Astrocyte of the spinal cord (primary cell): ENCODE results near the gene BMPR1B.

Experiments used
- DNase-seq: peaks from one replicate; pipeline ENCODE4 v3.0.0; 2011; ENCODE audit warnings: low read depth, low spot score
- H3K4me3 ChIP-seq: 2 replicates; pipeline ENCODE4 v1.5.1; 2011; ENCODE audit warnings: low read depth, mild to moderate bottlenecking, low read length, moderate library complexity
- in situ Hi-C: cut with HindIII; loops from 2 replicates; pipeline ENCODE4 v1.10.0; 2017; ENCODE audit warnings: low sequenced_read_pairs
- TF ChIP-seq, protein P1 (sequence below): IDR thresholded peaks from 2 replicates; pipeline ENCODE4 v1.5.1; 2012; ENCODE audit warnings: low read depth, mild to moderate bottlenecking, low read length, inconsistent platforms

The BMPR1B gene

DNA sequence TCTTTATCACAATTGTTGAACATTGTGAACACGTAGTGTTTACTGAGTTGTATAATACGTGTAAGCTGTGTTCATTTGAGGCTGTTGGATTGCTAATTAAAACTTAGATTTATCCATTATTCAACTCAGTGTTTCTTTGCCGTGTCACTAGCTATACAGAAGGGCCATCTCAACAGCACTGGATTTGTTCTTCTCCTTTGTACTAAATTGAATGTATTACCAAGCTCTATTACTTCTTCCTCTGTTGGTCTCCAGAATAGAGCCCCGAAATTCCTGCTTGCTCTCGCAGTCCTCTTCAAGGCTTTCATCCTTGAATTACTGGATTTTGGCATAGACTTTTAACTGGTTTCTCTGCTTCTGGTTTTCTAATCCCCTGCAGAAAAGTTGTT is 182.8 kb downstream of the BMPR1B start:
- no peak overlapping the region for H3K4me3 ChIP-seq
- DNase-seq, result no peak
- TF ChIP-seq, protein P1, sequence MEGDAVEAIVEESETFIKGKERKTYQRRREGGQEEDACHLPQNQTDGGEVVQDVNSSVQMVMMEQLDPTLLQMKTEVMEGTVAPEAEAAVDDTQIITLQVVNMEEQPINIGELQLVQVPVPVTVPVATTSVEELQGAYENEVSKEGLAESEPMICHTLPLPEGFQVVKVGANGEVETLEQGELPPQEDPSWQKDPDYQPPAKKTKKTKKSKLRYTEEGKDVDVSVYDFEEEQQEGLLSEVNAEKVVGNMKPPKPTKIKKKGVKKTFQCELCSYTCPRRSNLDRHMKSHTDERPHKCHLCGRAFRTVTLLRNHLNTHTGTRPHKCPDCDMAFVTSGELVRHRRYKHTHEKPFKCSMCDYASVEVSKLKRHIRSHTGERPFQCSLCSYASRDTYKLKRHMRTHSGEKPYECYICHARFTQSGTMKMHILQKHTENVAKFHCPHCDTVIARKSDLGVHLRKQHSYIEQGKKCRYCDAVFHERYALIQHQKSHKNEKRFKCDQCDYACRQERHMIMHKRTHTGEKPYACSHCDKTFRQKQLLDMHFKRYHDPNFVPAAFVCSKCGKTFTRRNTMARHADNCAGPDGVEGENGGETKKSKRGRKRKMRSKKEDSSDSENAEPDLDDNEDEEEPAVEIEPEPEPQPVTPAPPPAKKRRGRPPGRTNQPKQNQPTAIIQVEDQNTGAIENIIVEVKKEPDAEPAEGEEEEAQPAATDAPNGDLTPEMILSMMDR, result no peak
- in situ Hi-C loops, result no loop called here

DNA sequence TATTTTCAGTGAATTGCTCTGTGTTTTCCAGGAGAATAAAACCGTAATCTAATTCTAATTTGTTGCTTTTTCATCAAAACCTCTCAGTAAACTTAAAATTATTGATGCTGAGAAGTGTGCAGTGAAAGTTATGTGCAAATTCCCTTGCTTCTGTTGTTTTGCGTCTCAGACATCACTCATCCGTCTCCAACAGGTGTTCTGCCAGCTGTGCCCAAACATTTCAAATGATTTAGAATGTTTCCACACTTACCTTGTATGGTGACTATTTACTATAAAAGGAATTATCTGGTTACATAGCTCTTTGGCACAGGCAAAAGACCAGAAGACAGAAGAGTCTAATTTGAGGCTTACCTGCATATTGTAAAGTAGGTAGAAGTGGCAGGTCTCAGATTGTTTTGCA is 184.0 kb downstream of the BMPR1B start:
- in situ Hi-C loops, result no loop called here
- TF ChIP-seq, protein P1, result no peak
- no peak overlapping the region for H3K4me3 ChIP-seq
- no peak for DNase-seq

DNA sequence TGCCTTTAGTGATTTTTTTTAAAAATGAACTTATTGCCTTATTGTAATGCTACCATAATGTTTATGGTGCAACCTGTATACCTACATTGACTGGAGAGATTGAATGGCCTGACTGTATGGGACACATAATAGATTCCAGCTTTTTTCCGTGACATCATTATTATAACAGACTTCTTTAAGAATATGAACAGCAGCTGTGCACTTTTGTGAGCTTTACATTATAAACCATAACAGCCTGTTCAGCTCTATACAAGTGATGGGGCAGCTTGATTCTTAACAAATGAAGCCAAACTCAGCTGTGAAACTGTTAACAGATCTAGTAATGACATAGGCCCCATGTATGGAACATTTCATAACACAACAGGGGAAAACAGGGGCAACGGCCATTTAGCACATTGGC is 187.0 kb downstream of the BMPR1B start:
- TF ChIP-seq, protein P1, result no peak
- H3K4me3 ChIP-seq, result no peak overlapping the region
- no peak for DNase-seq
- in situ Hi-C loops, result no loop called here

DNA sequence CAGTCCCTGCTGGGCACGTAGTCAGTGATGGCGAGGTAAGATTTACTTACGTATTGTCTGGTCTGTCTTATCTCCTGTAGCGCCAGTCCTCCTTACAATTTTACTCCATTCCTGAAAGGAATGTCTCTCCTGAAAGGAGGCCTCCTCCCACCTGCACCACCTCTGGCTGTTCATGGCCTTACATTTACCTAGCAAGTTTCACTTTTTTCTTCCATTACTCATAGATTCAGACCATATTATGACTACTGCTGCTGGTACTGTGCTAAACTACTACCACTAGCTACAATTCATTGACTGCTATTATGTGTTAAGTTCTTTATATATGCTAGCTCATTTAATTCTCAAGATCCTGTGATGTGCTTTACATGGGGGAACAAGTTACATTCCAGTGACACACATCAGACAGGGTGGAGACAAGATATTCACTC is 189.9 kb downstream of the BMPR1B start:
- DNase-seq, result no peak
- in situ Hi-C loops, result no loop called here
- TF ChIP-seq, protein P1, result no peak
- no peak overlapping the region for H3K4me3 ChIP-seq

DNA sequence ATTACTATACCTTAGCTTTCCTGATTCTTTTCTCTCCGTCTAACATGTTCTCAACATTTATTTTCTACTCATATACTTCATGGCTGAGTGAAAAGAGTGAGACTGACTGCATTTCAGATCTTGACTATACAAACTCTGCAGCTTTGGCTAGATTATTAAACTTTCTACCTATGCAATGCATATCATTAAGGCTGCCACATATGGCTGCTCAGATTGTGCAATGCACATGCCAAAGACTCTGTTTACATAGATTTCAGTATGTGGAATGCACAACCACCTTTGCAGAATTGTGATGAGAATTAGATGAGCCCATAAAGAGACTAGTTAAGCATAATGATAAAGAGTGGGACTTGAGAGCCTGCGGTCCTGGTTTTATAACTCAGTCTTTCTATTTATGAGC is 196.5 kb downstream of the BMPR1B start:
- DNase-seq, result no peak
- in situ Hi-C loops, result no loop called here
- TF ChIP-seq, protein P1, result no peak
- H3K4me3 ChIP-seq, result no peak overlapping the region

DNA sequence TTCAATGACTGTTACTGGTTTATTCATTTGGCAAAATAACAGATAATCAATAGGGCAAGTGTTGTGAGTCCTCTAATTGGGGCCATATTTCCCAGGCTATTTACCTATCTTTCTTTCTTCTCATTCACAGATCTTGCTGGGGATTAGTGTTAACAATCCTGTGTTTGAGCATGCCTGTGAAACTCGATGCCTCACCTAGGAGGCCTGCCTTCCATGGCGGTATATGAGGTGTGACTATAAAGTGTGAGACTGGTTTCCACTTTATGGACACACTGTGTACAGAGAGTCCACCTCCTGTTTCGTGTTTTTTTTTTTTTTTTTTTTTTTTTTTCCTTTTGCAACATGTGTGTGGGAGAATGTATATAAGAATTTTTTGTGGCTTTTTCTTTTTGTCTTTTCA is 199.3 kb downstream of the BMPR1B start:
- TF ChIP-seq, protein P1, result no peak
- in situ Hi-C loops, result no loop called here
- no peak for DNase-seq

DNA sequence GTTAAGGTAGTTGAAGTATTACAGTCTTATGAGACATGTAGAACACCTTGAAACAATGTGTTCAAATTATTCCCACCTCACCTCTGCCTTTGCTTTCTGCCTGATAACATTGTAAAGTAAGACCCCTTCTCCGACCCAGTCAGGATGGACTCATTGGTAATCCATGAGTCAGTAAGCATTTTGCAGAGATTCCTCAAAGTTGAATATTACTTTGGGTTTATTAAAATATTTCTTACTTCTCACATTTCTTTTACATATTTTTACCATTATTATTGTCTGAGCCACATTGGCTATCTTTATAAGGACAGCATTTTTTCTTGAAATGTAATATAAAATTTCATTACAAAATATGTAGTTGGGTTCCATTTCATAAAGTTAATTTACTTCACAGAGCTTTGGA is 201.6 kb downstream of the BMPR1B start:
- TF ChIP-seq, protein P1, result no peak
- in situ Hi-C loops, result no loop called here
- H3K4me3 ChIP-seq, result no peak overlapping the region
- DNase-seq, result no peak

More for the DNA sequence above, 199.3 kb downstream of the BMPR1B start:
- H3K4me3 ChIP-seq, result no peak overlapping the region
